Activated CD4-positive, CD25-positive, alpha-beta regulatory T cell treated with anti-CD3 and anti-CD28 coated beads, Interleukin-2, amount 50 U/mL, for 16 hours (primary cell): ENCODE results near the gene PDE4B.

ENCODE experiments used
- DNase-seq: peaks from one replicate; pipeline ENCODE4 v3.0.0-alpha.2; 2020; ENCODE audit warnings: low read depth, low spot score

Gene PDE4B

DNA sequence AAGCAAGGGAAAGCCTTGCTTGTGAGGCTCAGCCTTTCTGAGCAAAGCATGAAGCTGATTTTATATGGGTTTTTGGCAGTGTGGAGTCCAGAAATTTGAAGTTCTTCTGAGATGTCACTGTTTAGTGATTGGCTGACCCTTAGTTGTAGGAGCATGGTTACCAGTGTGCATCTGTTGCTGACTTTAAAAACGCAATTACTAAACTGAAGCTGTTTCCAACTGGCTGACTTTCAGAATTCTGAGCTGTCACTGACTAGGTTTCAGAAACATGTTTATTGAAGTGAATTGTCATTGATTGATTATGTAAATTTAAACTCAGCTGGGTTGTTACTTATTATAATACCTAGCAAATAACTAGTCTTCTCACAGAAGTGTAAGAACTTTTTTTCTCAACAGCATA, 89.4 kb downstream of the PDE4B start:
- no peak for DNase-seq

DNA sequence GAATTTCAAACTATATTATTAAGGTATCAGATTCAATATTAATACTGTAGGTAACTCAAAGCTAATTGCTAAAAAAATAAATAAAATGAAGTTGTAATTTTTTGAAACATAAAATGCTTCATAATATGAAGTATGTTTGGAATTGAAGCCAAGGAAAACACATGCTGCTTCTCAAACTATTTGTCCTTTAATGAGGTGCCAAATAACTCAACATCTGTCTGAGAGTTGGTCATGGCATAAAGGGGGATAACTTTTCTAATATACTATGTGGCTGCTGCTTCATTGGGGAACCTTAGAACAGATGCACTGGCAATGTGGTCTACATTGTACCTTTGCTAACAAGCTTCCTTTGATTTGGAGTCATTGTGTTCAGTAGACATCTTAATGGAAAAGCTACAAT, 96.7 kb downstream of the PDE4B start:
- DNase-seq = no peak

DNA sequence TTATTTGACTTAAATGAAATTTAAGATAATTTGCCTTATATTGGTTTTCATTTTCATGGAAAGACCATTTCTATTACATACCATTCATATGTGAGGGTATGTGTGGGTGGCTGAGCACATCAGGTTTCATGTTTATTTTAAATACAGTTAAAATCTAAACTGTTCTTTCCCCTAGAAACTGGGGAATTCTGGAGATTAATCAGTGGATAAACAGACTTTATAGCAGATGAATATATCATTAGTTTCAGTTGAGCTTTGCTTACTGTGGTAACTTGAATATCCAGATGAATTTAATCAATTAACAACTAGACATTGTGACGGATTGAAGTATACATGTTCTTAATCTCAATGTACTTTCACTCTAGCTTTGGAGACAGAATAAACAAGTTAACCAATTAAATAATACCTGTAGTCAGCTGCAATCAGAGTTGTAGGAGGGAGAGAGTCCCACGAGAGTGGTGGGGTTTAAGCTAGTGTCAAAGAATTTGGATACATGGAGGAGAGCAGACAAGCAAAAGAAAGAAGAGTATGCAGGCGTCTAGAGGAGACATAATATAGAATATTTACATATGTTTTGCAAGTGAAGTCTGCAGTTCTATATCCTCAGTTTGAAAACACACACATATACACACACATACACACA, 97.6 kb downstream of the PDE4B start:
- no peak for DNase-seq

DNA sequence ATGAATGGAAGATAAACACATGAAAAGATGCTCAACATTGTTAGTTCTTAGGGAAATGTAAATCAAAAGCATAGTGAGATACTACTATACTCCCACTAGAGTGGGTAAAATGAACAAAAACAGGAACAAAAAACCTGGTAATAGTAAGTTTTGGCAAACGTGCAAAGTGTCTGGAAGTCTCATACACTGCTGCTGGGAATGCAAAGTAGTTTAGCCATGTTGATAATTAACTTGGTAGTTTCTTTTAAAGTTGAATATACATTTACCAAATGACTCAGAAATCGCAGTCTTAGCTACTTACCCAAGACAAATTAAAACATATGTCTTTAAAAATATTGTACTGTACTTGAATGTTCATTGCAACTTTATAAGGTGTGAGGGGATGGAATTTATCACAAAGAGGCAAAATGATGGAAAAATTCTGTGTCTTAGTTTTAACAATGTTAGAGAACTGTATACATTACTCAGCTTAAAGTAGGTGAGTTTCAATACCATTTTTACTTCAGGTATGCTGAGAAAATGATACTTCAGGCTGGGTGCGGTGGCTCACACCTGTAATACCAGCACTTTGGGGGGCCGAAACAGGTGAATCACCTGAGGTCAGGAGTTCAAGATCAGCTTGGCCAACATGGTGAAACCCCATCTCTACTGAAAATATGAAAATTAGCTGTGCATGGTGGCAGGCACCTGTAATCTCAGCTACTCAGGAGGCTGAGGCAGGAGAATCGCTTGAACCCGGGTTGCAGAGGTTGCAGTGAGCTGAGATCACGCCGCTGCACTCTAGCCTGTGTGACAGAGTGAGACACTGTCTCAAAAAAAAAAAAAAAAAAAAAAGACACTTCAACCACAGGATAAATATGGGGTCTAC, 102.3 kb downstream of the PDE4B start:
- DNase-seq = no peak

DNA sequence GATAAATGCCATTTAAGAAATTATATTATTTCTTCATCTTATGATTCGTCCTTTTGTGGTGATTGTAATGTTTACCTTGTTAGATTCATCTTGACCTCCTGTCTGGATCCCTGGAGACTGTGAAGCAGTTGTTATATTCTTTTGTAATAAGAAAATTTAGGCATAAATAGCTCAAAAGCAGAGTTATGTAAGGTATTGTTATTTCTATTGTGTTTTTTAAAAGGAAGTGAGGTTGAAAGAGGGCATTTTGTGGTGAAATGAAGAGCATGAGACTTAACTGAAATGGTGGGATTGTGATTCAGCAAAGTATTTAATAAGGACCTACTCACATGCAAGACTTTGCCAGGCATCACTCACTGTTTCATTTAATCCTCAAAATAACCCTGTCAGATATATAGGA, 104.0 kb downstream of the PDE4B start:
- no peak for DNase-seq

DNA sequence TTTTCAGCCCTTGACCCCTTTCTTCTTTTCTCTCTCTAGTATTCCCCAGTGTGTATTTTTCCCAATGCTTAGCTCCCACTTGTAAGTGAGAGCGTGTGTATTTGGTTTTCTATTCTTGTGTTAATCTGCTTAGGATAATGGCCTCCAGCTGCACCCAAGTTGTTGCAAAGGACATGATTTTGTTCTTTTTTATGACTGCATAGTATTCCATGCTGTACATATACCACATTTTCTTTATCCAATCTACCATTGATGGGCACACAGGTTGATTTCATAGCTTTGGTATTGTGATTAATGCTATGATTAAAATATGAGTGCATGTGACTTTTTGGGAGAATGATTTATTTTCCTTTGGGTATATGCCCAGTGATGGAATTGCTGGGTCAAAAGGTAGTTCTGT, 104.8 kb downstream of the PDE4B start:
- DNase-seq = no peak

DNA sequence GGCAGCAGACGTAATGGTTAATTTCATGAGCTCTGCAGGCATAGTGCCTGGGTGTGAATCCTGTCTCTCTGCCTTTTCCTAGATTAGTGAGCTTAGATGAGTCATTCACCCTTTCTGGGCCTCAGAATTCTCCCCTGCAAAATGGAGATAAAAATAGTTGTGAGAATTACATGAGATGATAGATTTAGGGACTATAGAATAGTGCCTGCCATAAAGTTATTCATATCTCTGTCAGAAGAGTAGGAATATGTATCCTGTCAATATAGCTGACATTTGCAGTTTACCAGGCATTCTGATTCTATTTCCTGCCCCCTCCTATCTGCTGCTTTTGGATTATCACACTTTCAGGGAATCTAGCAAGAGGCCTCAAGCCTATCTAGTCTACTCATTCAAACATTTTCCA, 112.0 kb downstream of the PDE4B start:
- DNase-seq = no peak

DNA sequence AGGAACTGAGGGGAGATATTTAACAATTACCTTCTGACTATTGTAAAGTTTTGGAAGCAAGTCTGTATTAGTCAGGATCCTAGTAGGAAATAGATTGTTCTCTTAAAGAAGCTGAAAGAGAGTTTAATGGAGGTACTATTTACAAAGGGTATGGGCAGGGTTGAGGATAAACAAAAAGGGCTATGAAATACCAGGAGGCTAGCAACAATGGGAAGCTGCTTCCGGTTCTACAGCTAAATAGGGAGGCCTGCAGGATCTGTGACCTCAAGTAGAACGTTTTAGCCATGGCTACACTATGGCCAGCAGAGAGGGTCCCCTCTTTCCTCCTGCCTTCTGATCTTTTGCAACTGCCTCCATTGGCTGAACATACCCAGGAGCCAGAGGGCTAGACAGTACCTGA, 117.7 kb downstream of the PDE4B start:
- DNase-seq = no peak

DNA sequence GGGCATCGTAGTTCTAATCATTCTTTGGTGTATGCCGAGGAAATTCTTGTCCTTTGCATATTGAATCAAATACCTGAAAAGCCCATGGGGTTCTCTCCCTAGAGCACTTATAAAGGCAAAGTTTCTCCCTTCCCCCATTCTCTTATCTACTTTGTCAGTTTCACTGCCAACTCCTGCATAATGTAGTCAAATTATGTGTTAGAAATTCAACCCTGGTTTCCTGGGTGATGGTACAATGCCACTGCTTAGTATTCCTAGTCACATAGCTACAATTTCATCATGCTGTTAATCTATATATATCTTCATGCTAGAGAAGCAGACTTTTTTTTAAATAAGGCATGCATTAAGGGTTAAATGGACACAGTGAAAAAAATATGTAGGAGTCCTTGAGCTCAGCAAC, 119.0 kb downstream of the PDE4B start:
- no peak for DNase-seq

DNA sequence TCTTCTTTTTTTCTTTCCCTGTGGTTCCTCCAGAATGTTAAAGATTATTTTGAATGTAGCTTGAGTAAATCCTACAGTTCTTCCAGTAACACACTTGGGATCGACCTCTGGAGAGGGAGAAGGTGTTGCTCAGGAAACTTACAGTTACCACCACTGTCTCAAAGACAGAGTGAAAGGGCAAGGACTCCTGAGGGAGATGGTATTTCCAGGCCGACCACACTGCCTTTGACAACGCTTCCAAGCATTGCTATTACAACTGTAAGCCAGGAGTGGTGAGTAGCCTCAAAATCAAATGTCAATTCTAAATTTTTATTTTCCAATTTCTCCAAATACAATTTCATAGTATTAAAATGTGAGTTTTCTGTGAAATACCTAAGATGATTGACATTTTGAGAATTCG, 125.9 kb downstream of the PDE4B start:
- no peak for DNase-seq

DNA sequence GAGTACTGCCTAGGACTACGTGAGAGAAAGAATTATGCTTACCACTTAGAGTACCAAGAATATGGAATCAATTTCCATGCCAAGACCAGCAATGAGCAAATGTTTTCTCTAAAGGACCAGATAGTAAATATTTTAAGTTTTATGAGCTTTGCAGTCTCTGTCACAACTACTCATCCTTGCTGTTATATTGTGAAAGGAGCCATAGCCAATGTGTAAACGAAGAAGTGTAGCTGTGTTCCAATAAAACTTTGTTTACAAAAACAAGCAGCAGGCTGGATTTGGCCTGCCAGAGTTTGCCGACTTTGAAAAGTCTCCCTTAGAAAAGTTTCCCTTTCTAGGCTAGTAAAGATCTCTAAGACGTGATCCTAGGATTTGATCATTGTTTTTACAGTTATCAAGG, 128.8 kb downstream of the PDE4B start:
- no peak for DNase-seq

DNA sequence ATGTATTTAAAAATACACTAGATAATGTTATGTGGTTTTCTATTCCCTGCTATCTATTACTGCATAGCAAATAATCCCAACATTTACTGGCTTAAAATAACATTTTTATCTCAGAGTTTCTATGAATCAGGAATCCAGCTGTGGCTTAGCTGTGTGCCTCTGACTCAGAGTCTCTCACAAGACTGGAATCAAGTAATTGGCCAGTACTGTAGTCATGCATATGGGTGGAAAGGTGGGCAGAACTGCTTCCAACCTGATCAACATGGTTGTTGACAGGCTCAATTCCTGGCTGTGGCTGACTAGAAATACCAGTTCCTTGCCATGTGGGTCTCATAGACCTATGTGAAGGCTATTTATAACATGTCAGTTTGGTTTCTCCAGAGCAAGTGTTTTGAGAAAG, 131.8 kb downstream of the PDE4B start:
- DNase-seq = no peak

DNA sequence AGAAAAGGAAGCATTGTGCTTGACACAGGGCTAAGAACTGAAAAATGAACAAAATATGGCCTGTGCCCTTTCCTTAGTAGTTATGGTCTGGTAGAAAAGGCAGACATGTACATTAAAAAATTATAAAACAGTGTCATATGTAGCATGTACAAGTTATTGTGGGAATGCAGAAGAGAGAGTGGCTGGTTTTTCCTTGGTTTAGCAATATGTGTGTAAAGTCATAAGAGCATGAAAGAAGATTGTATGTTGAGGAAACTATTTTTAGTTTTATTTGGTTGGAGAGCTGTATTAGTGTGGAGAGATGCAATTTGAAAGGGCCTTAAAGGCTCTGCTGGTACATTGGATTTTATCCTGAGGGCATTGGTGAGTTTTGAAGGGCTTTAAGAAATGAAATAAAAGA, 145.8 kb downstream of the PDE4B start:
- no peak for DNase-seq

DNA sequence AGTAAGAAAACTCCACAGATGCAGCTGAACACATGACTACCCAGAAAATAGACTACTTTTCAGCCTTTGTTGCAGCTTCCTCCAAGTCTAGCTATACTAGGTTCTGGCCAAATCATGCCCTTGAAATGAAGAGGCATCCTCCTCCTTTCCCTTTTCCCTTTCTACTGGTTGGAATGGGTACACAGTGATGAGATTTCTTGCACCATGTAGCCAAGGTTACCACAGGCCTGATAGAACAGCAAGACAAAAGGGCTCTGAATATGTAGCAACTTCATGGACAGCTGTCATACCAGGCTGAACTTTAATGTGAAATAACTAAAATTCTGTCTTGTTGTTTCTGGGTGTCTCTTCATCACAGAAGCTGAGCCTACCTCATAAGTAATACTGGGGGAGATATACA, 146.5 kb downstream of the PDE4B start:
- DNase-seq = no peak

DNA sequence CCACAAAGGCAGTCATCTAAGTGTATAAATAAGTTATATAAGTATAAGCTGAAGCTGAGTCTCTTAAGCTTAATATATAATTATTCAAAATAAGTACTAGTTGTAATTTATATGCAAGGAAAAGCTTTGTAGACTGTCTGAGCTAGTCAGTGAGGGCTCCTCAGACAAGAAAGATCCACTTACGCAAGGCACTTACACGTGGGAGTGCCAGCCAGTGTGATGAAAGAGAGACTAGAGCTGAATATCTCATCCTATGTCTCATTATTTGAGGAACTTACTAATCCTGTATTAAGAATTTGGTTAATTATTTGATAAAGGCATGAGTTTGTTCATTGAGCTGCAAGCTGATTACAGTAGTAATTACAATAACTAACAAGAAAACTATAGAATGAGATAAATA, 146.9 kb downstream of the PDE4B start:
- DNase-seq = no peak

DNA sequence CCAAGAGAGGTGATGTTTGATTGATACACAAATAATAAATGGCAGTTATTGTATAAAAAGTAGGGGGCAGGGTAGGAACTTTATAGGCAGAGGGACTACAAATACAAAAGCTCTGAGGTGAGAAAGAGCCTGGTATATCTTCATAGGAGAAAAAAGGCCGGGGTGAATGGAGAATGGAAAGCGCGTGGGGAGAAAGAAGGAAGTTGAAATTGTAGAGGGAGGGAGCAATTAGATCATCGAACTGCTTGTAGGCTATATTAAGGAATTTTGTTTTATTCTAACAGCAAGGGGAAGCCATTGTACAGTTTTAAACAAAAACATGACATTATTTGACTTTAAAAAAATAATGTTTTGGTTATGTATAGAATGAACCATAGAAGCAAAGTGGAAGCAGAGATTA, 147.4 kb downstream of the PDE4B start:
- DNase-seq = no peak

DNA sequence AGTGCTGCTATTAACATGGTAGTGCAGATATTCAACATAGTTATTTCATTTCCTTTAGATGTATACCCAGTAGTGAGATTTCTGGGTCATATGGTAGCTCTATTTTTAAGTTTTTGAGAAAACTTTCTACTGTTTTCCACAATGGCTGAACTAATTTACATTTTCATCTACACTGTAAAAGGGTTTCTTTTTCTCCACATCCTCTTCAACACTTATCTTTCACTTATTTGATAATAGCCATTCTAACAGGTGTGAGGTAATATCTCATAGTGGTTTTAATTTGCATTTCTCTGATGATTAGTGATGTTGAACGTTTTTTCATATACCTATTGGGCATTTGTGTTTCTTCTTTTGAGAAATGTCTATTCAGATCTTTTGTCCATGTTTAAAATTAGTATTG, 149.8 kb downstream of the PDE4B start:
- DNase-seq = no peak

DNA sequence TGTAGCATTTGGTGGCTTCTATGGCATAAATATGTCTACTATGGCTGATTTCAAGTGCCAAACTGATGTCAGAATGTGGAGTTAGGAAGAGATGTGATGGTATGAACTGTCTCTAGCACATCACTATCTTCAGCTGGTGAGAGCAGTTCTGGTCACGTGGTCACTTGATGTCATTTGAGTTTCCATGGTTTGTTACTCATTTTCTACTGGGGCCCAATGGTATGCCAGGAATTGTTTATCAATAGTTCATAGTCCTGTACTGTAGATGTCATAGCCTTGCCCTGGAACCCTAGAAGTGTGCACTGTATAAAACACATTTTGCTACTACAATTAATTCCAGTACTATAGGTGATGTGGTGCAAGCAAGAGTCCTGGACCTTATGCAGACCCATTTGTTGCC, 153.7 kb downstream of the PDE4B start:
- no peak for DNase-seq

DNA sequence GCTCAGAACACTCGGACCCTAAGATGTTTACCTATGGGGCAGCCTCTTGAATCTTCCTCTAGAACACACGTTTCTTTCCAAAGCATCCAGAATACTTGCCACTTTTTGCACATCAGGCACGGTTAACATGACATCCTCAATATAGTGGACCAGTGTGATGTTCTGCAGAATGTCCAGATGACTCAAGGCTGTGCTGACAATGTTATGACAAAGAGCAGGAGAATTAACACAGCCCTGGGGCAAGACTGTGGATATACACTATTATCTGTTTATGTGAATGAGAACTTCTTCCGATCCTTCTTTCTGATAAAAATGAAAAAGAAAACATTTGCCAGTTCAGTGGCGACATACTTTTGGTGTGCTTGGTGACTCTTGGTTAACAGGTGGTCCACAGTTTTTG, 154.3 kb downstream of the PDE4B start:
- no peak for DNase-seq

DNA sequence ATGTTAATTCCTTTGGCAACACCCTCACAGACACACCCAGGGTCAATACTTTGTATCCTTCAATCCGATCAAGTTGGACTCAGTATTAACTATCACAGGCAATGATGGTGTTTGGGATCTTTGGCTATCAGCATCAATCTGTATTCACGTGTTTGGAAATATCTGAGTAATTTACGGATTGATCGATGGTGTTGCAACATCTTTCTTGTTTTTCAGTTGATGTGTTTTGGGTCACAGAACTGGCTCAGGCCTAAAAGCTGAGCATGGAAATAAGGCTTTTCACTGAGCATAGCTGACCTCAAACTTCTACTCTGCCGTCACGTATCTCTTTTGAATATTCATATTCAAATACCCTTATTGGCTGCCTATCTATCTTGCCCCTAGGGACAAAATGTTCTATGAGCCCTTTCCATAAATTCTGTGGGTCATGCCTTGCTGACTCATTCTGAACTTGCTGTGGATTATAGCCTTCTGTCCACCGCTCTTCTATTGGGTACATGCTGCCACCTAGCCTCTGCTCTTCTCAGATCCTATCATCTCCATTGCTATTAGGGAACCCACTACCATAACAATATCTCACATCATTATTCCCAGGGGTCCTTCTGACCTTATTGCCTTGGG, 156.0 kb downstream of the PDE4B start:
- no peak for DNase-seq

DNA sequence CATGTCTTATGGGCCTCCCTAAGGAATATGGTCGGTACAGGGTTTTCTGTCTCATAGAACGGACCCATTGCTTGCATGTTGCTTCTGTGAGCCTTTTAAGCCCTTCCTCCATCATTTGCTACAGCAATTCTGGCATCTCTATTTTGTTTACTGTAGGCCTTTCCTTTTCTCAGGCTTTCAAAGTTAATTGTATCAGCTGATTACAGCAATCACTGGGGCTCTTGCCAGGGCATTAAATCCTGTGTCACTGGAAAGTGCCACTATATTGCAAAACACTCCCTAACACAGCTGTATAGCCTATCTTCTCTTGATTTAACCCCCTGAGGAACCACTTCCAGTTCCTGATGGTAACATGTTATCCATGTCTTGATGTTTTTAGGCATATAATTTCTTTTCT, 156.5 kb downstream of the PDE4B start:
- no peak for DNase-seq

DNA sequence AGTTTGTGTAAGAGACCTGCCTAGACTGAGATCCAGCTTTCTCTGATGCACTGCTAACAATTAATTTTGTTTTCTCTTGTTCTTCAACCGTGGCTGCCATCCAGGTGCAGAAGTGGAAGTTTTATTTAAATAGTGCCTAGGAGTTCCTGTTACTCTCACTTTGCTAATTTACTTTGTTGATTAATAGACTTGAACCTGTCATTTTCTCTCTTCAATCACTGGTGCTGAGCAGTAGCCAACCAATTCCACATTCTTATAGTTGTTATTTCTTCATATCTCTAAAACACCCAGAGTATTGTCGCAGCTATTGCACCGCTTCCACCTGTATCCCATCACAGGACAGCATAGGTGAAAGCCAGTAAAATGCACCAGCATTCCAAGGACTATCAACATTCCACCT, 157.2 kb downstream of the PDE4B start:
- no peak for DNase-seq

DNA sequence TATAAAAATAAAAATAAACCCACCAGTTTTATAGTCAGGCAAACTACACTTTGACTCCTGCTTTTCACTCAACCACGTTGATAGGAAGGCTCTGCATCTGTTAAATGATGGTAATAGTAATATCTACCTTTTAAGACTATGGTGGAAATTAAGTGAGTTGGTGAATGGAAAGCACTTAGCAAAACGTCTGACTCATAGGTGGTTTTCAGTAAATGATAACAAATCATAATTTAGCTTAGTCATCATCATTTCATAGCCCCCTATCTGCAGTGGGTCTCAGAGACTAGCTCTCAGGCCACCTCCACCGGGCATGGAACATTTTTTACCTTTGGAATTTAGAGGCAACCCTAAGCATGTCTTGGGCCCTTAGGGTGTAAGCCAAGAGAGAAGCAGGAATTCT, 160.0 kb downstream of the PDE4B start:
- no peak for DNase-seq
